HL-60 (cell line): Measurements from ENCODE around the gene MDGA2.

ENCODE experiments used
- GABPA ChIP-seq: IDR thresholded peaks from 2 replicates; pipeline ENCODE4 v1.6.1; 2012; ENCODE audit warnings: low read depth
- POLR2AphosphoS5 ChIP-seq: IDR thresholded peaks from 2 replicates; pipeline ENCODE4 v1.6.1; 2012; ENCODE audit warnings: low read depth
- TF ChIP-seq, protein P1 (sequence below): IDR thresholded peaks from one replicate; pipeline ENCODE4 v1.5.1; 2011; ENCODE audit warnings: low read length, control low read depth, inconsistent platforms; ENCODE audit not compliant: insufficient read depth

DNA sequence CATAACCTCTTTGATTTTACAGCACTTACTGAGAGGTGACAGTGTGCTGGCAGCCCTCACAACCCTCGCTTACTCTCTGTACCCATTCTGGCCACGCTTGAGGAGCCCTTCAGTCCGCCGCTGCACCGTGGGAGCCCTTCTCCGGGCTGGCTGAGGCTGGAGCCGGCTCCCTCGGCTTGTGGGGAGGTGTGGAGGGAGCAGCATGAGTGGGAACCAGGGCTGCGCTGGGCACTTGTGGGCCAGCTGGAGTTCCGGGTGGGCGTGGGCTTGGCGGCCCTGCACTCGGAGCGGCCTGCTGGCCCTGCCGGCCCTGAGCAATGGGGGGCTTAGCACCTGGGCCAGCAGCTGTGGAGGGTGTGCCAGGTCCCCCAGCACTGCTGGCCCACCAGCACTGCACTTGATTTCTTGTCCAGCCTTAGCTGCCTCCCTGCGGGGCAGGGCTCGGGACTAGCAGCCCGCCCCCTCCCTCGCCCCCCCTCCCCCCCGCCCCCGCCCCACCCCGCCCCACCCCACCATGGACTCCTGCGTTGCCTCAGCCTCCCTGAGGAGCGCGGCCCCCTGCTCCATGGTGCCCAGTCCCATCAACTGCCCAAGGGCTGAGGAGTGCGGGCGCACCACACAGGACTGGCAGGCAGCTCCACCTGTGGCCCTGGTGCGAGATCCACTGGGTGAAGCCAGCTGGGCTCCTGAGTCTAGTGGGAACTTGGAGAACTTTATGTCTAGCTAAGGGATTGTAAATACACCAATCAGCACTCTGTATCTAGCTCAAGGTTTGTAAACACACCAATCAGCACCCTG is 9.9 kb downstream of the MDGA2 start:
- TF ChIP-seq, protein P1, sequence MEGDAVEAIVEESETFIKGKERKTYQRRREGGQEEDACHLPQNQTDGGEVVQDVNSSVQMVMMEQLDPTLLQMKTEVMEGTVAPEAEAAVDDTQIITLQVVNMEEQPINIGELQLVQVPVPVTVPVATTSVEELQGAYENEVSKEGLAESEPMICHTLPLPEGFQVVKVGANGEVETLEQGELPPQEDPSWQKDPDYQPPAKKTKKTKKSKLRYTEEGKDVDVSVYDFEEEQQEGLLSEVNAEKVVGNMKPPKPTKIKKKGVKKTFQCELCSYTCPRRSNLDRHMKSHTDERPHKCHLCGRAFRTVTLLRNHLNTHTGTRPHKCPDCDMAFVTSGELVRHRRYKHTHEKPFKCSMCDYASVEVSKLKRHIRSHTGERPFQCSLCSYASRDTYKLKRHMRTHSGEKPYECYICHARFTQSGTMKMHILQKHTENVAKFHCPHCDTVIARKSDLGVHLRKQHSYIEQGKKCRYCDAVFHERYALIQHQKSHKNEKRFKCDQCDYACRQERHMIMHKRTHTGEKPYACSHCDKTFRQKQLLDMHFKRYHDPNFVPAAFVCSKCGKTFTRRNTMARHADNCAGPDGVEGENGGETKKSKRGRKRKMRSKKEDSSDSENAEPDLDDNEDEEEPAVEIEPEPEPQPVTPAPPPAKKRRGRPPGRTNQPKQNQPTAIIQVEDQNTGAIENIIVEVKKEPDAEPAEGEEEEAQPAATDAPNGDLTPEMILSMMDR, result no peak
- no peak for TF ChIP-seq POLR2AphosphoS5
- no peak for TF ChIP-seq GABPA
